ENCODE data around the gene LIN28A. TPM values are rescaled to one million over a fixed set of nuclear protein-coding genes. Genes with fewer than 3 reads are reported as not detected.

The LIN28A gene
- polyA plus RNA-seq, 1 of the 3 experiments (the other 2 are of a cell fraction): not detected

DNA sequence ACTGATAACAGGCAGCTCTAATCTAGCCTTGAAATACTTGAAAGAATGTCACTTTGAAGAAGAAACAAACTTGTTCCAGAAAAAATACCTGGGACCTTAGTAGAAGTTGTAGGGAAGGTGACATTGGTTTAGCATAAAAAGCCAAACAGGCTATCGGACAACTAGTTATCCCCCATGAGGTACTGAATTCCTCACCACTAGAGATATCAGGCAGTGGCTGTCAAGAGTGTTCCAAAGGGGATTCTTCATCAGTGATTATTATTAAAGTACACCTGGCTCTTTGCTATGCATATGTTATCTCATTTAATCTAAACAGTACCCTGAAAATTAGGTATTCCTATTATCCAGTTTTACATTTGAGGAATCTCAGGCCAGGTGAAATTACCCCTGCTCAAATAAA lies 48.5 kb downstream of the LIN28A start:
- no peak overlapping the region for H3K4me2 ChIP-seq
- CTCF ChIA-PET: interaction anchor here (1.0 to 1.1 kb wide), 3 partner anchors 42 to 233 kb away, joined by 3 to 4 read pairs (median 3); no protein-coding TSS in a partner anchor
- H3K9ac ChIP-seq: no peak overlapping the region
- H3K4me1 ChIP-seq (ENCODE audit: control insufficient read depth in 1 of 2, insufficient read depth in 2 of 2, low read depth in 1 of 2, low read length in 1 of 2): peaks cover 0 to 7% of the 10 kb centered on the region in 2 experiments; a peak in 2 of 4 replicates
- H3K9me2 ChIP-seq: no peaks in the 10 kb centered on the region
- H4K20me1 ChIP-seq (ENCODE audit: insufficient read depth): no peaks in the 10 kb centered on the region
- TF ChIP-seq FOXJ3 (CRISPR knock-in tag; IDR thresholded peaks at IDR 0.05): no peak
- no peak for TF ChIP-seq EZH2phosphoT487 (IDR thresholded peaks at IDR 0.05; ENCODE audit: borderline replicate concordance, low read depth)
- TF ChIP-seq, protein P1, sequence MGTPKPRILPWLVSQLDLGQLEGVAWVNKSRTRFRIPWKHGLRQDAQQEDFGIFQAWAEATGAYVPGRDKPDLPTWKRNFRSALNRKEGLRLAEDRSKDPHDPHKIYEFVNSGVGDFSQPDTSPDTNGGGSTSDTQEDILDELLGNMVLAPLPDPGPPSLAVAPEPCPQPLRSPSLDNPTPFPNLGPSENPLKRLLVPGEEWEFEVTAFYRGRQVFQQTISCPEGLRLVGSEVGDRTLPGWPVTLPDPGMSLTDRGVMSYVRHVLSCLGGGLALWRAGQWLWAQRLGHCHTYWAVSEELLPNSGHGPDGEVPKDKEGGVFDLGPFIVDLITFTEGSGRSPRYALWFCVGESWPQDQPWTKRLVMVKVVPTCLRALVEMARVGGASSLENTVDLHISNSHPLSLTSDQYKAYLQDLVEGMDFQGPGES (IDR thresholded peaks at IDR 0.05; ENCODE audit: low read depth, low read length): no peak
- TF ChIP-seq TCF12 (IDR thresholded peaks at IDR 0.05): no peak
- no peak for TF ChIP-seq RCOR1 (IDR thresholded peaks at IDR 0.05; ENCODE audit: low read length)
- no peak for TF ChIP-seq TEAD4 (IDR thresholded peaks at IDR 0.05; ENCODE audit: borderline replicate concordance, insufficient read depth)
- no peak overlapping the region for H3K4me3 ChIP-seq (ENCODE audit: low read depth in 2 of 2, low read length in 1 of 2)
- no peaks in the 10 kb centered on the region for H3K79me2 ChIP-seq (ENCODE audit: insufficient read depth)
- no peaks in the 10 kb centered on the region for H3K27me3 ChIP-seq (ENCODE audit: insufficient read depth)
- H2AFZ ChIP-seq (ENCODE audit: low read depth): no peak overlapping the region
- POLR2A ChIA-PET: interaction anchor here (1.2 kb wide), 1 partner anchor 12 kb away, joined by 6 read pairs; the partner anchor contains the start of gene HMGN2
- WGBS (ENCODE audit: low lambda C conversion rate): 93% methylated on average over 1 of the region's 1 CpG
- peaks cover 31 to 68% of the 10 kb centered on the region in 2 experiments for H3K36me3 ChIP-seq (replicated peaks in 1 of 2; ENCODE audit: control insufficient read depth in 1 of 2, insufficient read depth in 2 of 2, low read length in 1 of 2)
- DNase-seq: no peak
- H3K27ac ChIP-seq (ENCODE audit: low read depth in 2 of 2, low read length in 1 of 2): peak overlapping the region in 1 of 2 experiments; percentile 64; a peak in 2 of 4 replicates
- H3K9me3 ChIP-seq: no peaks in the 10 kb centered on the region
- H3F3A ChIP-seq (replicated peaks; ENCODE audit: insufficient read depth): peaks cover 8% of the 10 kb centered on the region

- H3F3A ChIP-seq (replicated peaks; ENCODE audit: insufficient read depth): peaks cover 8% of the 10 kb centered on the region
- DNase-seq: peak; percentile 50
- H4K20me1 ChIP-seq (ENCODE audit: insufficient read depth): no peaks in the 10 kb centered on the region
- H3K27ac ChIP-seq (ENCODE audit: low read depth in 2 of 2, low read length in 1 of 2): peak overlapping the region in 1 of 2 experiments; percentile 64; a peak in 2 of 4 replicates
- no peaks in the 10 kb centered on the region for H3K9me3 ChIP-seq
- H3K36me3 ChIP-seq (replicated peaks in 1 of 2; ENCODE audit: control insufficient read depth in 1 of 2, insufficient read depth in 2 of 2, low read length in 1 of 2): peaks cover 35 to 69% of the 10 kb centered on the region in 2 experiments
- TF ChIP-seq FOXJ3 (CRISPR knock-in tag; IDR thresholded peaks at IDR 0.05) (no peak), GABPA (IDR thresholded peaks at IDR 0.05; ENCODE audit: low read depth) (no peak), ELF1 (IDR thresholded peaks at IDR 0.05) (no peak), EP300 (IDR thresholded peaks at IDR 0.05; ENCODE audit: borderline replicate concordance in 1 of 2, low read depth in 1 of 2, low read length in 1 of 2) (no peak), RCOR1 (IDR thresholded peaks at IDR 0.05; ENCODE audit: low read length) (no peak), MXI1 (IDR thresholded peaks at IDR 0.05; ENCODE audit: low read depth, low read length) (no peak), RFX5 (IDR thresholded peaks at IDR 0.05; ENCODE audit: low read length) (no peak), JUND (IDR thresholded peaks at IDR 0.05) (no peak), GATA2 (CRISPR knock-in tag; IDR thresholded peaks at IDR 0.05) (no peak)
- TF ChIP-seq, protein P1 (IDR thresholded peaks at IDR 0.05; ENCODE audit: low read depth, low read length): no peak
- WGBS (ENCODE audit: low lambda C conversion rate): 48% methylated on average over 2 of the region's 3 CpGs
- no peak overlapping the region for H3K9ac ChIP-seq
- H3K4me2 ChIP-seq: no peak overlapping the region
- H2AFZ ChIP-seq (ENCODE audit: low read depth): no peak overlapping the region
- peaks cover 0 to 7% of the 10 kb centered on the region in 2 experiments; a peak in 2 of 4 replicates for H3K4me1 ChIP-seq (ENCODE audit: control insufficient read depth in 1 of 2, insufficient read depth in 2 of 2, low read depth in 1 of 2, low read length in 1 of 2)
- no peaks in the 10 kb centered on the region for H3K9me2 ChIP-seq
- H3K4me3 ChIP-seq (ENCODE audit: low read depth in 2 of 2, low read length in 1 of 2): no peak overlapping the region
- ChIA-PET POLR2A (interaction anchor here (1.2 kb wide), 1 partner anchor 12 kb away, joined by 6 read pairs; the partner anchor contains the start of gene HMGN2), CTCF (interaction anchor here (1.0 to 1.4 kb wide), 4 partner anchors 43 to 233 kb away, joined by 3 to 6 read pairs (median 4); no protein-coding TSS in a partner anchor)
- no peaks in the 10 kb centered on the region for H3K27me3 ChIP-seq (ENCODE audit: insufficient read depth)
- H3K79me2 ChIP-seq (ENCODE audit: insufficient read depth): no peaks in the 10 kb centered on the region
These were observed 49.0 kb downstream of the LIN28A start for GRCh38 chr1:26459573-26460031.

All from SK-N-SH (cell line).